Measurements from ENCODE around the gene ENTPD6.

The ENTPD6 gene

GRCh38 chr20:25205277-25206062, 10.0 kb downstream of the ENTPD6 start:
- DNase-seq (ENCODE audit: extremely low read depth, low read depth): no peak
- TF ChIP-seq CTCF (IDR thresholded peaks at IDR 0.05; ENCODE audit: low read depth, low read length): no peak

- no peak for DNase-seq (ENCODE audit: extremely low read depth, low read depth)
- TF ChIP-seq CTCF (IDR thresholded peaks at IDR 0.05; ENCODE audit: low read depth, low read length): no peak
Observed at GRCh38 chr20:25206063-25206403, 10.5 kb downstream of the ENTPD6 start.

- TF ChIP-seq CTCF (IDR thresholded peaks at IDR 0.05; ENCODE audit: low read depth, low read length): no peak
- no peak for DNase-seq (ENCODE audit: extremely low read depth, low read depth)
Observed at GRCh38 chr20:25206548-25206947, 11.0 kb downstream of the ENTPD6 start.

GRCh38 chr20:25207149-25207959, 11.8 kb downstream of the ENTPD6 start:
- no peak for TF ChIP-seq CTCF (IDR thresholded peaks at IDR 0.05; ENCODE audit: low read depth, low read length)
- no peak for DNase-seq (ENCODE audit: extremely low read depth, low read depth)

- no peak for TF ChIP-seq CTCF (IDR thresholded peaks at IDR 0.05; ENCODE audit: low read depth, low read length)
- DNase-seq (ENCODE audit: extremely low read depth, low read depth): no peak
Observed at GRCh38 chr20:25207960-25208534, 12.5 kb downstream of the ENTPD6 start.

GRCh38 chr20:25209400-25209799, 13.9 kb downstream of the ENTPD6 start:
- no peak for TF ChIP-seq CTCF (IDR thresholded peaks at IDR 0.05; ENCODE audit: low read depth, low read length)

GRCh38 chr20:25209911-25210310, 14.4 kb downstream of the ENTPD6 start:
- DNase-seq (ENCODE audit: extremely low read depth, low read depth): no peak
- TF ChIP-seq CTCF (IDR thresholded peaks at IDR 0.05; ENCODE audit: low read depth, low read length): no peak

More at GRCh38 chr20:25209400-25209799, 13.9 kb downstream of the ENTPD6 start:
- DNase-seq (ENCODE audit: extremely low read depth, low read depth): no peak

Data from AG09319 (cell line).